ENCODE data around the gene TMEM62.

- TF ChIP-seq, protein P1, sequence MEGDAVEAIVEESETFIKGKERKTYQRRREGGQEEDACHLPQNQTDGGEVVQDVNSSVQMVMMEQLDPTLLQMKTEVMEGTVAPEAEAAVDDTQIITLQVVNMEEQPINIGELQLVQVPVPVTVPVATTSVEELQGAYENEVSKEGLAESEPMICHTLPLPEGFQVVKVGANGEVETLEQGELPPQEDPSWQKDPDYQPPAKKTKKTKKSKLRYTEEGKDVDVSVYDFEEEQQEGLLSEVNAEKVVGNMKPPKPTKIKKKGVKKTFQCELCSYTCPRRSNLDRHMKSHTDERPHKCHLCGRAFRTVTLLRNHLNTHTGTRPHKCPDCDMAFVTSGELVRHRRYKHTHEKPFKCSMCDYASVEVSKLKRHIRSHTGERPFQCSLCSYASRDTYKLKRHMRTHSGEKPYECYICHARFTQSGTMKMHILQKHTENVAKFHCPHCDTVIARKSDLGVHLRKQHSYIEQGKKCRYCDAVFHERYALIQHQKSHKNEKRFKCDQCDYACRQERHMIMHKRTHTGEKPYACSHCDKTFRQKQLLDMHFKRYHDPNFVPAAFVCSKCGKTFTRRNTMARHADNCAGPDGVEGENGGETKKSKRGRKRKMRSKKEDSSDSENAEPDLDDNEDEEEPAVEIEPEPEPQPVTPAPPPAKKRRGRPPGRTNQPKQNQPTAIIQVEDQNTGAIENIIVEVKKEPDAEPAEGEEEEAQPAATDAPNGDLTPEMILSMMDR (IDR thresholded peaks at IDR 0.05; ENCODE audit: low read depth, low read length, poor library complexity, severe bottlenecking), result peak; percentile 41
- TF ChIP-seq EZH2phosphoT487 (IDR thresholded peaks at IDR 0.05; ENCODE audit: borderline replicate concordance, low read length), result no peak
Observed at GRCh38 chr15:43218908-43219706, 85.7 kb downstream of the TMEM62 start.
